ENCODE data around the gene SDCCAG8. TPM values are rescaled to one million over a fixed set of nuclear protein-coding genes. Genes with fewer than 3 reads are reported as not detected.

Gene SDCCAG8
- total RNA-seq, 1 donor from 2014 or later = 21.1 TPM

Small RNAs within 50 kb of the gene (microRNA-seq; reads per million reads assigned to microRNA genes)
- gene MIR4677 (ENCODE audit: borderline number of aligned reads) = not detected

Other genes with a start within 250 kb of the SDCCAG8 start
- gene CEP170, start 760 bp upstream of the SDCCAG8 start, total RNA-seq = 36.4 TPM